GM06990 (cell line): ENCODE measurements around the gene BBS1.

Experiments used
- DNase-seq: peaks from one replicate; pipeline ENCODE4 v3.0.0-alpha.2; 2011; ENCODE audit not compliant: insufficient read length; ENCODE audit errors: extremely low read depth
- H3K27me3 ChIP-seq: replicated peaks from 2 replicates; pipeline ENCODE4 v1.6.0; 2011; ENCODE audit warnings: low read length; ENCODE audit not compliant: control insufficient read depth, insufficient read depth
- H3K36me3 ChIP-seq: 2 replicates; pipeline ENCODE4 v1.5.1; 2011; ENCODE audit warnings: low read length; ENCODE audit not compliant: control insufficient read depth, insufficient read depth
- H3K4me3 ChIP-seq: replicated peaks from 2 replicates; pipeline ENCODE4 v1.5.1; 2011; ENCODE audit warnings: low read depth, mild to moderate bottlenecking, control low read depth, low read length
- TF ChIP-seq, protein P1 (sequence below): IDR thresholded peaks from 2 replicates; pipeline ENCODE4 v1.5.1; 2011; ENCODE audit warnings: low read length, control low read depth, mild to moderate bottlenecking, inconsistent platforms; ENCODE audit not compliant: insufficient read depth, poor library complexity, severe bottlenecking

BBS1 gene

DNA sequence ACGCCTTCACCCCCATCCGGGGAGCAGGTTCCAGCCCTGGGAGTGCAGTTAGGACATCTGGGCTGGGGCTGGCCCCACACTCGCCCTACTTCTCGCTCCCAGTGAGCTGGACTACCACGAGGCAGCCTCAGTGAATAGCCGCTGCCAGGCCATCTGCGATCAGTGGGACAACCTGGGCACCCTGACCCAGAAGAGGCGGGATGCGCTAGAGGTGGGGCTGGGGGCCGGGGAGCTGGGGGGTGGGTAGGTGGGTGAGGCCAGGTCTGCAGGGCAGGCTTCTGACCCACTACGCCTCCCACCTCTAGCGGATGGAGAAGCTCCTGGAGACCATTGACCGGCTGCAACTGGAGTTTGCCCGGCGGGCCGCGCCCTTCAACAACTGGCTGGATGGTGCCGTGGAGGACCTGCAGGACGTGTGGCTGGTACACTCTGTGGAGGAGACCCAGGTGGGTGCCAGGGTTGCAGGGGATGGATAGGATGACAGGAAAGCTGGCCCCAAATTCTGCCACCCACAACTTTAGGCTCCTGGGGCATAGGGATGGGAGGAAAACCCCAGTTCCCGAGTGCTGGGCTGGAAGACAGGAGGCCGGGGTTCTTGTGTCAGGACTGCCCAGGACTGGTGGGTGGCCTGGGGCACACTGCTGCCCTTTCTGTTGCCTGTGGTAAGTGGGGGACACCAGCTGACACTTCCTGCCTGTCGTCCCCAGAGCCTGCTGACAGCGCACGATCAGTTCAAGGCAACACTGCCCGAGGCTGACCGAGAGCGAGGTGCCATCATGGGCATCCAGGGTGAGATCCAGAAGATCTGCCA lies 49.6 kb downstream of the BBS1 start:
- no peaks in the 10 kb centered on the region for H3K36me3 ChIP-seq
- no peaks in the 10 kb centered on the region; the same call in 1 of the 2 replicates for H3K27me3 ChIP-seq
- DNase-seq: no peak
- TF ChIP-seq, protein P1, sequence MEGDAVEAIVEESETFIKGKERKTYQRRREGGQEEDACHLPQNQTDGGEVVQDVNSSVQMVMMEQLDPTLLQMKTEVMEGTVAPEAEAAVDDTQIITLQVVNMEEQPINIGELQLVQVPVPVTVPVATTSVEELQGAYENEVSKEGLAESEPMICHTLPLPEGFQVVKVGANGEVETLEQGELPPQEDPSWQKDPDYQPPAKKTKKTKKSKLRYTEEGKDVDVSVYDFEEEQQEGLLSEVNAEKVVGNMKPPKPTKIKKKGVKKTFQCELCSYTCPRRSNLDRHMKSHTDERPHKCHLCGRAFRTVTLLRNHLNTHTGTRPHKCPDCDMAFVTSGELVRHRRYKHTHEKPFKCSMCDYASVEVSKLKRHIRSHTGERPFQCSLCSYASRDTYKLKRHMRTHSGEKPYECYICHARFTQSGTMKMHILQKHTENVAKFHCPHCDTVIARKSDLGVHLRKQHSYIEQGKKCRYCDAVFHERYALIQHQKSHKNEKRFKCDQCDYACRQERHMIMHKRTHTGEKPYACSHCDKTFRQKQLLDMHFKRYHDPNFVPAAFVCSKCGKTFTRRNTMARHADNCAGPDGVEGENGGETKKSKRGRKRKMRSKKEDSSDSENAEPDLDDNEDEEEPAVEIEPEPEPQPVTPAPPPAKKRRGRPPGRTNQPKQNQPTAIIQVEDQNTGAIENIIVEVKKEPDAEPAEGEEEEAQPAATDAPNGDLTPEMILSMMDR: no peak
- no peak overlapping the region for H3K4me3 ChIP-seq

DNA sequence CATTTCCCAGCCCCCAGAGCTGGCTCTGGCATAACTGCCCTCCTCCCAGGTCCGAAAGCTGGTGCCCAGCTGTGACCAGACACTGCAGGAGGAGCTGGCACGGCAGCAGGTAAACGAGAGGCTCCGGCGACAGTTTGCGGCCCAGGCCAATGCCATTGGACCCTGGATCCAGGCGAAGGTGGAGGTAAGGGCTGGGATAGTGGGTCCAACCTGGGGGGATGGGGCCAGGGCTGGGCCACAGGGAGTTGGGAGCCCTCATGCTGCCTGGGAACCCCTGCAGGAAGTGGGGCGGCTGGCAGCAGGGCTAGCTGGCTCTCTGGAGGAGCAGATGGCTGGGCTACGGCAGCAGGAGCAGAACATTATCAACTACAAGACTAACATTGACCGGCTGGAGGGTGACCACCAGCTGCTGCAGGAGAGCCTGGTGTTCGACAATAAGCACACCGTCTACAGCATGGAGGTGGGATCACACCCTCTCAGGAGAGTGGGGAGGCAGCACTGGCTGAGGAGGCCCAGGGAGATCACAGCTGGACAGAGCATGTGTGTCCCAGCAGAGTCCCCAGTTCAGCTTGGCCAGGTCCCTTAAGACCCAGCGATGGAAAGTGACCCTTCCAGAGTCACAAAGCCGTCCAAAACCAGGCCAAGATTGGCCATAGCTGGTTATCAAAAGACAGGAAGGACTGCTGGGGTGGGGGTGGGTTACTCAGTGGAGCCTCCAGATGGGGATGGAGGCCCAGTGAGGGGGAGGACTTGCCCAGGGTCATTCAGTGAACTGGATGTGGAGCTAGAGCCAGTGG lies 50.9 kb downstream of the BBS1 start:
- TF ChIP-seq, protein P1: no peak
- Histone ChIP-seq H3K4me3 (no peak overlapping the region), H3K27me3 (no peaks in the 10 kb centered on the region; the same call in 1 of the 2 replicates), H3K36me3 (no peaks in the 10 kb centered on the region)
- no peak for DNase-seq

DNA sequence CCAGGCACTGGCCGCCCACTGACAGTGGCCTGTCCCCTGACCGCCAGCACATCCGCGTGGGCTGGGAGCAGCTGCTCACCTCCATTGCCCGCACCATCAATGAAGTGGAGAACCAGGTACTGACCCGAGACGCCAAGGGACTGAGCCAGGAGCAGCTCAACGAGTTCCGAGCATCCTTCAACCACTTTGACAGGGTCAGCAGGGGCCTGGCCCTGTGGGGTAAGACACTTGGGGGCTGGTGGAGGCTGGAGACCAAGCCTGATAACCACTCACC lies 51.5 kb downstream of the BBS1 start:
- no peak overlapping the region for H3K4me3 ChIP-seq
- H3K36me3 ChIP-seq: no peaks in the 10 kb centered on the region
- DNase-seq: no peak
- no peaks in the 10 kb centered on the region; the same call in 1 of the 2 replicates for H3K27me3 ChIP-seq
- TF ChIP-seq, protein P1: no peak

DNA sequence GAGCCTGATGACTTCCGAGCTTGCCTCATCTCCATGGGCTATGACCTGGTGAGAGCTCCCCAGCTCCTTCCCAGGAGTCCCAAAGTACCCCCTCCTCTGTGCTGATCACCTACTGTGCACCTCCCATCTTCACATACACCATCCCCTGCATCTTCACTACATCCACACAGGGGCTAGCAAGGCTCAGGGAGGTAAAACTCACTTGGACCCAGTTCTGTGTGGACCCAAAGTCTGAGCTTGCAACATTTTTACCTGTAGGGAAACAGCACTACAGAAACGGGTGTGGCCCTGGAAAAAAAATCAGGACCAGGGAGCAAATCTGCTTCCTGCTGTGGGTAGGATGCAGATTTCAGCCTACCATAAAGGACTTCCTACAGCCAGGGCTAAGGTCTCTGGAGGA lies 51.8 kb downstream of the BBS1 start:
- TF ChIP-seq, protein P1: no peak
- H3K36me3 ChIP-seq: no peaks in the 10 kb centered on the region
- DNase-seq: no peak
- H3K4me3 ChIP-seq: no peak overlapping the region
- peaks cover under 1% of the 10 kb centered on the region; the same call in 1 of the 2 replicates for H3K27me3 ChIP-seq

DNA sequence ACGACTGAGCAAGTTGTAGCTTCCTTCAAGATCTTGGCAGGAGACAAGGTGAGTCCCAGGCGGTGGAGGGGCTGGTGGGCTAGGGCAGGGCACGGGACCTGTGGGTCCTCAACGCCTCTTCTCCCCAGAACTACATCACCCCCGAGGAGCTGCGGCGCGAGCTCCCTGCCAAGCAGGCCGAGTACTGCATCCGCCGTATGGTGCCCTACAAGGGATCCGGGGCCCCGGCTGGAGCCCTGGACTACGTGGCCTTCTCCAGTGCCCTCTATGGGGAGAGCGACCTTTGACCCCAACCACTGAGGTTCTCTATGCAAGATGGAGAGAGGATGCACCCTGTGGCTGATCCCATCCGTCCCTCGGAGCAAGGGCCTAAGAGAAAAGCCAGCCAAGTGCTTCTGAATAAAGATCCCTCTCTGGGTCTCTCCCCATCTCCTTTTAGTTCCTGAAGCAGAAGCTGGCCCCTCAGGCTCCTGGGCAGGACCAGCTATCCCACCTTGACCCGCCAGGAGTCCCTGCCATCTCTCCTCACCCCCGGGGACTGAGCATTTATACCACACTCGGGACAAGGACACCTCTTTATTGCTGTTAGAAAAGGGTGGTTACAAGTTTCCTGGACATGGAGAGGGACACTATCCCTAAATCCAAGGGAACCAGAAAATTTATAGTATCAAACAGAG lies 52.6 kb downstream of the BBS1 start:
- Histone ChIP-seq H3K4me3 (no peak overlapping the region), H3K27me3 (peaks cover 5% of the 10 kb centered on the region), H3K36me3 (no peaks in the 10 kb centered on the region)
- DNase-seq: no peak
- TF ChIP-seq, protein P1: no peak
